SU-DHL-6 (cell line): ENCODE results near the gene RIBC2.

Source experiments
- EZH2phosphoT487 ChIP-seq: fragments of 200-600 bp; sonication (generic), shearing (Covaris generic); conservative IDR thresholded peaks from 2 replicates; pipeline ENCODE4 v1.6.1; 2018; ENCODE audit warnings: mild to moderate bottlenecking, antibody characterized with exemption, low read length, moderate library complexity, mixed read lengths
- TF ChIP-seq, protein P1 (sequence below): fragments of 200-600 bp; sonication (generic); IDR thresholded peaks from one replicate; pipeline ENCODE4 v1.5.1; 2017; ENCODE audit warnings: antibody characterized with exemption, mild to moderate bottlenecking, low read length, moderate library complexity; ENCODE audit not compliant: insufficient read depth, poor library complexity, severe bottlenecking

DNA sequence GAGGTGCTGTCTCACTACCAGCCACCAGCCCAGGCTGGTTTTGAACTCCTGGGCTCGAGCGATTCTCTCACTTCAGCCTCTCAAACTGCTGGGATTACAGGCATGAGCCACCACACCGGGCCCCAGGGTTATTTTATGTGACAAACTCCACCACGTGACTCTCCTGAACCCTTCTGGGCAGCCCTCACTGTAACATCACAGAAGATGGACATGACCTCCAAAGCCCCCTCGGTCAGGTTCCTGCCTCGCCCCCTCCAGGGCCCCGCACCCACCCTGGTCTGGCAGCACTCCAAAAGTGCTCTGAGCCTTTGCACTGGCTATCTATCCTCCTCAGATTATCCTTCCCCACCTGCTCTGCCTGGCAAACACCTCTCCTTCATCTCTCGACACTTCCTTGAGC is 43.3 kb downstream of the RIBC2 start:
- TF ChIP-seq, protein P1, sequence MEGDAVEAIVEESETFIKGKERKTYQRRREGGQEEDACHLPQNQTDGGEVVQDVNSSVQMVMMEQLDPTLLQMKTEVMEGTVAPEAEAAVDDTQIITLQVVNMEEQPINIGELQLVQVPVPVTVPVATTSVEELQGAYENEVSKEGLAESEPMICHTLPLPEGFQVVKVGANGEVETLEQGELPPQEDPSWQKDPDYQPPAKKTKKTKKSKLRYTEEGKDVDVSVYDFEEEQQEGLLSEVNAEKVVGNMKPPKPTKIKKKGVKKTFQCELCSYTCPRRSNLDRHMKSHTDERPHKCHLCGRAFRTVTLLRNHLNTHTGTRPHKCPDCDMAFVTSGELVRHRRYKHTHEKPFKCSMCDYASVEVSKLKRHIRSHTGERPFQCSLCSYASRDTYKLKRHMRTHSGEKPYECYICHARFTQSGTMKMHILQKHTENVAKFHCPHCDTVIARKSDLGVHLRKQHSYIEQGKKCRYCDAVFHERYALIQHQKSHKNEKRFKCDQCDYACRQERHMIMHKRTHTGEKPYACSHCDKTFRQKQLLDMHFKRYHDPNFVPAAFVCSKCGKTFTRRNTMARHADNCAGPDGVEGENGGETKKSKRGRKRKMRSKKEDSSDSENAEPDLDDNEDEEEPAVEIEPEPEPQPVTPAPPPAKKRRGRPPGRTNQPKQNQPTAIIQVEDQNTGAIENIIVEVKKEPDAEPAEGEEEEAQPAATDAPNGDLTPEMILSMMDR: no peak
- no peak for TF ChIP-seq EZH2phosphoT487
